Measurements from ENCODE around the gene TAF8.
A peak's percentile ranks its signal among the peaks of the same experiment; 100 is the strongest.

Gene TAF8

DNA sequence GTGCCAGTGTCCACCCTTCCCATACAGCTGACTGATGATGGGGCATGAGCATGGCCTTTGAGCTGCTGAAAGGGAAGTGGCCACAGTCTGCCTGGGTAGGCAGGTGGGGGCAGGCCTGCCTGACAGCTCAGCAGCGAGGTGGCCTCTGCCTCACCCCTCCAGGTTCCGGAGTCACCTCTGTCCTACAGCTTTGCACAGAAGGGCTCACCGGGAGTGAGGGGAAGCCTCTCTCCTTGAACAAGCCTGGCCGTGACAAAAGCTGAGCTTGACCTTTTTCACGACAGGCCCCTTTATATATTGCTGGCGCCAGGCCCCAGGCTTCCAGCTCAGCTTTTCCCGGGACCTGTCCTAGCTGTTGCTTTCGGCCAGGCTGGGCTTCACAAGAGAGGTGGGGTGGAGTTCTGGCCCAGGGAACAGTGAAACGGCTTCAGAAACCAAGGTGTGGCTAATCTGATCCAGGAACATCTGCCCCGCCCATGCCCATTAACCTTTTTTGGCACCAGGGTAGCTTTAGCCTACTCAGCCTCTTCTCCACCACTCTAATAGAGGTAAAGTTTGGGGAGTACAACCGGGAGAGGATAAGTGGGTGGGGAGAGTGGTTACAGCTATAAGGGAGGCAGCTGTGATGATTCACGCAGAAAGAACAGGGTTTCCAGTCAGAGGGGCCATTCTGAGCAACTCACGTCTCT lies 49.2 kb downstream of the TAF8 start:
- no peak for DNase-seq (ENCODE audit: low spot score)

- DNase-seq (ENCODE audit: low spot score): no peak
Observed at GRCh38 chr6:42100029-42100901, 49.9 kb downstream of the TAF8 start.

DNA sequence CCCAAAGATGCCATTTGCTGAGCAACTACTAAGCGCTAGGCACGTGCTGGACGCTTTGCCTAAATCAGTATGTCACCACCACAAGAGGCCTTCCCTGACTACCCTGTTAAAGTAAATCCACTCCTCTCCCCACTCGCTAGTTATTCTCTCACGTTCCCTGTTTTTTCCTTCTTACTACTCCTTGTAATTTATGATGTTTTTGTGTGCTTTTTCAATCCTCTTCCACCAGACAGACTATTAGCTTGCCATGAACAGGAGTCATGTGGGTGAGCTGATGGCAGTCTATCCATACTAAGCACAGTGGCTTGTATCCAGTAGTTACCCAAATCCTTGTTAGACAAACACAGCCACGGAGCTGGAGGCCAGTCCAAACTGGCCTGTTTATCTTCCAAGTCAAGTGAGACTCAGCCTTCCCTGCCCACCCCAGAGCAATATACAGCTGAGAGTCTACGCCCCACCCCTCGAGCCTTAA lies 50.9 kb downstream of the TAF8 start:
- no peak for DNase-seq (ENCODE audit: low spot score)

GRCh38 chr6:42103216-42103615 lies 52.9 kb downstream of the TAF8 start:
- no peak for DNase-seq (ENCODE audit: low spot score)

DNA sequence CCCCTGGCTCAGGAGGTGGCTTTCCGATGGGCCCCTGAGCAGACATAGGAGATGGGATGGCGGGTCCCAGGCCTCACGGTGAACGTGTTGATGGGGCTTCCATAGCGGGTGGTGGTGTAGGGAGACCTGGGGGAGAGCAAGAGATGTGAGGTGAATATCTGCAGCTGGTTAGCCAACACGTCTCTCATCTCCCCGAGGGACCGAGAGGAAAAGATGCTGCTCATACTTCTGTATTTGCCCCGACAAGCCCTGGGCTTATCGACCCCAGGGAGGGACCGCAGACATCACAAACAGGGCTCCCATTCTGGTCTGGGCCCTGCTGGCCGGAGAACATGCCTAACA lies 53.4 kb downstream of the TAF8 start:
- no peak for DNase-seq (ENCODE audit: low spot score)

GRCh38 chr6:42104095-42104803 lies 53.9 kb downstream of the TAF8 start:
- peak; percentile 25 for DNase-seq (ENCODE audit: low spot score)

DNA sequence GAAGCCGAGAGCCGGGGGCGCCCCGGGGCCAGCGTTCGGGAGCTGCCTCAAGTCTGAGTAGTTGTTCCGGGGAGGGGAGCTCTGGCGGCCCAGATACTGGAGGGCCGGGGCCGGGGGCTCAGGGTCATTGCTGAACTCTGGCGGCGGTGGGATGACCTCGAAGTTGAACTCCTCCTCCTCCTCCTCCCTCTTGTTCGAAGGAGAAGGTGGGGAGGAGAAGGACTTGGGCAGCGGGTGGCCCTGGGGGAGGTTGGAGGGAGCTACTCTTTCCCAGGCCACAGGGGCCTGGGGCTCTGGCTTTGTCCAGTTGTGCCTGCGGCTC lies 54.4 kb downstream of the TAF8 start:
- DNase-seq (ENCODE audit: low spot score): no peak

DNA sequence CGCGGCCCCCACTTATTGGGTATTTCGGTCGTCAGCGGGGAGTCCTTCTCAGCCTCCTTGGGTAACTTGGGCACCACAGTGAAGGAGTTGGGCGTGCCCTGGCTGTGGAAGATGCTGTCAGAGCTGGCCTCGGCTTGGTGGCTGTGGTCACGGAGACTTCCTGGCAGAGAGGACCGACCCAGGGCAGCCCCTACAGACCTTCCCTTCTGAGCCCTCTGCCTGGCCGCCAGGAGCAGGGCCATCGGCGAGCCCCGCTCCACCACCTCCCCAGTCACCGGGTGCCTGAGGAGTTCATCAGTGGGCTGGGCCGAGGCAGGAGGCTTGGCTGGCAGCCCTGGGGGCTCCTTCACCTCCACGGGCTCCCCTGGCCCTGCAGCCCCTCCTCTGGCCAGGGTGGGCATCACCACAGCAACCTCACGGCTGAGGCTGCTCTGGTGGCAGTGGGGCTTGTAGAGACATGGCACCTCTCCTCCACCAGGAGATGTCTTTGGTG lies 54.9 kb downstream of the TAF8 start:
- no peak for DNase-seq (ENCODE audit: low spot score)

DNA sequence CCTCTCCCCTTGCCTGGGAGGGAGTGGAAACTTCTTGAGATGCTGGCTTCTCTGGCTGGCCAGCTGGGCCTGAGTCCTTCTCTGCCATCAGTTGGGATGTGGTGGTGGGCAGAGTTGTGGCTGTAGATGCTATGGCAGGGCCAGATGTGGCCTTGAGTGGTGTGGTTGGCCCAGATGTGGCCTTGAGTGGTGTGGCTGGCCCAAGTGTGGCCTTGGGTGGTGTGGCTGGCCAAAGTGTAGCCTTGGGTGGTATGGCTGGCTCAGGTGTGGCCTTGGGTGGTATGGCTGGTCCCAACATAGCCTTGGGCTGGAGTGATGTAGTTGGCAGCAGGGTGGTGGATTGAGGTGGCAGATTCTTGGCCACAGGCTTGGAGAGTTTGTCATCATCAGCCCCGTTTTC lies 55.4 kb downstream of the TAF8 start:
- DNase-seq (ENCODE audit: low spot score): no peak

GRCh38 chr6:42106112-42107023 lies 56.0 kb downstream of the TAF8 start:
- DNase-seq (ENCODE audit: low spot score): no peak

GRCh38 chr6:42108071-42108470 lies 57.7 kb downstream of the TAF8 start:
- DNase-seq (ENCODE audit: low spot score): no peak

- DNase-seq (ENCODE audit: low spot score): no peak
Observed at GRCh38 chr6:42110683-42111082, 60.4 kb downstream of the TAF8 start.

DNA sequence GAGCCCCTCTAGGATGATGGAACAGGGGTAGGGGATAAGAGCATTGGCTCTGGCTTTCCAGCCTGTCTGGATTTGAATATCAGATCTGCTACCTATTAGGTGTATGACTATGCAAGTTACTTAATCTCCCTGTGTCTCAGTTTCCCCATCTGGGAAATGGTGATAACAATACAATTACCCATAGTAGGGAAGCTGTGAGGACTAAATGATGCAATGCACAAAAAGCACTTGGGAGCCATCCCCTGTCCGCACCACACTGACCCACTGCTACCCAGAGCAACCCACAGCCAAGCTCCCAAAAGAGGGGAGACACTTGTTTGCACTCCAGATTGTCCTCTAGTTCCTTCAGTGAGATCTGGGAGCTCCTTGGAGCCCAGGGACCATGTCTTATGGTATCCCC lies 62.0 kb downstream of the TAF8 start:
- no peak for DNase-seq (ENCODE audit: low spot score)

GRCh38 chr6:42113936-42114636 lies 63.8 kb downstream of the TAF8 start:
- no peak for DNase-seq (ENCODE audit: low spot score)

- no peak for DNase-seq (ENCODE audit: low spot score)
Observed at GRCh38 chr6:42117843-42118161, 67.5 kb downstream of the TAF8 start.

DNA sequence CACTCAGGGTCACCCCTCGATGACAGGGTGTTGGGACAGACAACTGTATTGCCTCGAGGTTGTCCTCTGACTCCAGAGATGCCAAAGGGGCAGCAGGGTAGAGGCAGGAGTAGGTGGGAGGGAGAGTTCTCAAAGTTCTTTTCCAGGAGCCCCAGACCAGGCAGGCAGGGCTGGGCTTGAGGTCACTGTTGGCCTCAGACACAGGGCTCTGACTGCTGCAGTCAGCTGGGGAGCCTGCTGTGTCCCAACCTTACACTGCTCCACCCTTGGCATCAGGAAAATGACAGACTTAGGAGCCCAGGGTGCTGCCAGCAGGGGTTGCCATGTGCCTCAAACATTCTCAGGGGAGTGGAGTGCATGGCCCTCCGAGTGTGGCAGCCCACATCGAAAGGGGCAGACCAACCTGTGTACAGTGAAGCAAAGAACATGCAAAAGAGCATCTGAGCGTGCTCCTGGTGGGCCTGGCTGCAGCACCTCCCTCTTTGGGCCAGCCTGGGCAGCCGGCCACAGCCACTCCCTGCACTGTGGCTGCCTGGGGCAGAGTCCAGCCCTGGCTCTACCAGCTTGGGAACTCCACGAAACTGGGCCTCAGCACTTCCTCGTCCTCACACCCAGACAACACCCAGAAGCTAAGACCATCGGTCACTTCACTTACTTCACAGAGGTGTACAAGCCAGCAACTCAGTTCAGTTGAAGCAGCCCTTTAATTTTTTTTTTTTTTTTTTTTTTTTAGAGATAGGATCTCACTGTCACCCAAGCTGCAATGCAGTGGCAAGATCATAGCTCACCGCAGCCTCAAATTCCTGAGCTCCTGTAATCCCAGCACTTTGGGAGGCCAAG lies 68.1 kb downstream of the TAF8 start:
- DNase-seq (ENCODE audit: low spot score): peak; percentile 33

GRCh38 chr6:42120895-42121865 lies 70.9 kb downstream of the TAF8 start:
- no peak for DNase-seq (ENCODE audit: low spot score)

DNA sequence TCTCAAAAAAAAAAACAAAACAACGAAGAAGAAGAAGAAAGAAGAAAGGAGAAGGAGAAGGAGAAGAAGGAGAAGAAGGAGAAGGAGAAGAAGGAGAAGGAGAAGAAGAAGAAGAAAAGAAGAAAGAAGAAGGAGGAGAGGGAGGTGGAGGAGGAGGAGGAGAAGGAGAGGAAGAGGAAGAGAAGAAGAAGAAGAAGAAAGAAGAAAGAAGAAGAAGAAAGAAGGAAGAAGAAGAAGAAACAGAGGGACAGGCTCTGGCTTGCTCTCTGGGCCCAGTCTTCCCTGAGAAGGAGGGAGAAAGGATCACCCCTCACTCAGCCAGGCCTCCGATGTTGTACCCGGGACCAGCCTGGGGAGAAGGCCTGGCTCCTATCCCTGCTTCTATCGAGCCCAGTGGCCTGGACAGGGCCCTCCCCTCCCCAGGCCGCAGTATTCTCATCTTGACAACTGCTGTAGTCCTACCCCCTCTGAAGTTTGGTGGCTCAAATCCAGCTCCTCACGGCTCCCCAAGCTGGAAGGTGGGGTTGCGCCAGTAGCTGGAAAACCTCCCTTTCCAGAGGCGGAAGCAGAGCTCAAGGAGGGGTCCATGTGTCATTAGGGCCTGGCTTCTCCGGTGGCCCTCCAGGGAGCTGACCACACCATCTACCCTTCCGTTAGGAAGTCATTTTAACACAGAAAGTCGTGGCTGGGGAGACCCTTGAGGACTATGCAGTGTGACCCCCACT lies 73.2 kb downstream of the TAF8 start:
- no peak for DNase-seq (ENCODE audit: low spot score)

All from globus pallidus (tissue), 1 donor.